OCI-LY1 (cell line): Measurements from ENCODE around the gene MEGF6.

Experiments
- H2AFZ ChIP-seq: fragments of 200-600 bp; sonication (generic), shearing (Covaris generic); 2 replicates; pipeline ENCODE4 v1.6.0; 2014; ENCODE audit warnings: antibody characterized with exemption, mild to moderate bottlenecking, low read length
- H3F3A ChIP-seq: fragments of 200-600 bp; sonication (generic), shearing (Covaris generic); 2 replicates; pipeline ENCODE4 v1.6.0; 2014; ENCODE audit warnings: mild to moderate bottlenecking, antibody characterized with exemption, low read length, moderate library complexity; ENCODE audit not compliant: insufficient read depth
- H3K27ac ChIP-seq: fragments of 200-600 bp; sonication (generic); 2 replicates; pipeline ENCODE4 v1.5.1; 2014; ENCODE audit warnings: low read length, mixed run types, mild to moderate bottlenecking, low read depth; ENCODE audit not compliant: poor library complexity, severe bottlenecking
- H3K27me3 ChIP-seq: fragments of 200-600 bp; sonication (generic); 2 replicates; pipeline ENCODE4 v1.6.0; 2014; ENCODE audit warnings: antibody characterized with exemption, mild to moderate bottlenecking, low read length, moderate library complexity; ENCODE audit not compliant: insufficient read depth
- H3K36me3 ChIP-seq: fragments of 200-600 bp; sonication (generic); 2 replicates; pipeline ENCODE4 v1.6.1; 2014; ENCODE audit warnings: mild to moderate bottlenecking, antibody characterized with exemption, low read length, moderate library complexity, mixed read lengths; ENCODE audit not compliant: insufficient read depth
- H3K4me1 ChIP-seq: fragments of 200-600 bp; sonication (generic); 2 replicates; pipeline ENCODE4 v1.5.1; 2014; ENCODE audit warnings: mild to moderate bottlenecking, low read length, moderate library complexity; ENCODE audit not compliant: insufficient read depth, severe bottlenecking
- H3K4me2 ChIP-seq: fragments of 200-600 bp; sonication (generic), shearing (Covaris generic); 2 replicates; pipeline ENCODE4 v1.6.1; 2014; ENCODE audit warnings: low read length
- H3K4me3 ChIP-seq: fragments of 200-600 bp; sonication (generic); 2 replicates; pipeline ENCODE4 v1.5.1; 2014; ENCODE audit warnings: low read length, low read depth, mild to moderate bottlenecking, mixed read lengths; ENCODE audit not compliant: poor library complexity, severe bottlenecking
- H3K79me2 ChIP-seq: fragments of 200-600 bp; shearing (Covaris generic); 2 replicates; pipeline ENCODE4 v1.6.1; 2016; ENCODE audit warnings: mixed run types, low read length, mixed read lengths; ENCODE audit not compliant: insufficient read depth
- H3K9ac ChIP-seq: fragments of 200-600 bp; sonication (generic), shearing (Covaris generic); 2 replicates; pipeline ENCODE4 v1.6.1; 2014; ENCODE audit warnings: mild to moderate bottlenecking, low read length, mixed read lengths
- H3K9me2 ChIP-seq: fragments of 200-600 bp; sonication (generic), shearing (Covaris generic); 2 replicates; pipeline ENCODE4 v1.6.1; 2014; ENCODE audit warnings: low read depth, mild to moderate bottlenecking, low read length, mixed read lengths
- H3K9me3 ChIP-seq: fragments of 200-600 bp; shearing (Covaris generic); 2 replicates; pipeline ENCODE4 v1.6.1; 2014; ENCODE audit warnings: low read length, mixed read lengths
- H4K20me1 ChIP-seq: fragments of 200-600 bp; sonication (generic), shearing (Covaris generic); 2 replicates; pipeline ENCODE4 v1.6.0; 2016; ENCODE audit warnings: mild to moderate bottlenecking, low read length; ENCODE audit not compliant: insufficient read depth
- EZH2 ChIP-seq: fragments of 200-600 bp; sonication (generic), shearing (Covaris generic); IDR thresholded peaks from 2 replicates; pipeline ENCODE4 v1.8.0; 2017; ENCODE audit warnings: borderline replicate concordance, mixed run types, mild to moderate bottlenecking, antibody characterized with exemption, low read length, moderate library complexity, mixed read lengths
- TF ChIP-seq, protein P1 (sequence below): fragments of 200-600 bp; sonication (generic), shearing (Covaris generic); IDR thresholded peaks from 2 replicates; pipeline ENCODE4 v1.5.1; 2017; ENCODE audit warnings: mild to moderate bottlenecking, antibody characterized with exemption, low read length, moderate library complexity, mixed read lengths

Gene MEGF6

DNA sequence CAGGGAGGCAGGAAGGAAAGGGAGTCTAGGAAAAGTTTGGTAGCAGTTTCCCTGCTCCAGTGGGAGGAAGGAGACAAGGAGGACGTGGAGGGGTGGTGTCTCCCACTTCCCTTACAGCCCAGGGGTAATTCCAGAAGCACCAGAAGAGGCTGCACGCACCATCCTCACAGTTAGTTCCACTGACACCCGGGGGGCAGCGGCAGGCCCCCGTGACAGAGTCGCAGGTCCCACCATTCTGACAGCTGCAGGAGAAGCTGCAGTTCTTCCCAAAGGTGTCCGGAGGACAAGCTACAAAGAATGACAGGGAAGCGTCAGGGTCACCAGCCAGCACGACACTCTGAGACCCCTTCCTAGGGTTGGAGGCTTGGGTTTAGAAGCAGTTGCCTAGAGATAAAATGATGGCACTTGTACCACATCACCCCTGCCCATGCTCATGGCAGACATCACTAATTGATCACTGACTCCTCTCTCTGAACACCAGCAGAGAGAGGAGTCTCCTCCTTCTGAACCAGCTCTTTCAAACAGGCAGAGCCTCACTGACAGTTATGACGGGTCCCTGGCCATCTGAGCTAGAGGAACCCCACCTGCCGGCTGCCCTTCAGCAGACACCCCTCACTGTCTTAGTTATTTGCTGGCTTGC is 103.6 kb downstream of the MEGF6 start:
- no peaks in the 10 kb centered on the region for H3K36me3 ChIP-seq
- H3K9me3 ChIP-seq = no peaks in the 10 kb centered on the region
- H3K9me2 ChIP-seq = no peaks in the 10 kb centered on the region
- H2AFZ ChIP-seq = no peak overlapping the region
- H3K4me2 ChIP-seq = no peak overlapping the region
- peaks cover 5% of the 10 kb centered on the region; the same call in 1 of the 2 replicates for H3K27me3 ChIP-seq
- no peaks in the 10 kb centered on the region for H3K4me1 ChIP-seq
- H3K27ac ChIP-seq = no peak overlapping the region
- H4K20me1 ChIP-seq = no peaks in the 10 kb centered on the region
- no peak overlapping the region for H3K9ac ChIP-seq
- H3K79me2 ChIP-seq = no peaks in the 10 kb centered on the region
- TF ChIP-seq, protein P1, sequence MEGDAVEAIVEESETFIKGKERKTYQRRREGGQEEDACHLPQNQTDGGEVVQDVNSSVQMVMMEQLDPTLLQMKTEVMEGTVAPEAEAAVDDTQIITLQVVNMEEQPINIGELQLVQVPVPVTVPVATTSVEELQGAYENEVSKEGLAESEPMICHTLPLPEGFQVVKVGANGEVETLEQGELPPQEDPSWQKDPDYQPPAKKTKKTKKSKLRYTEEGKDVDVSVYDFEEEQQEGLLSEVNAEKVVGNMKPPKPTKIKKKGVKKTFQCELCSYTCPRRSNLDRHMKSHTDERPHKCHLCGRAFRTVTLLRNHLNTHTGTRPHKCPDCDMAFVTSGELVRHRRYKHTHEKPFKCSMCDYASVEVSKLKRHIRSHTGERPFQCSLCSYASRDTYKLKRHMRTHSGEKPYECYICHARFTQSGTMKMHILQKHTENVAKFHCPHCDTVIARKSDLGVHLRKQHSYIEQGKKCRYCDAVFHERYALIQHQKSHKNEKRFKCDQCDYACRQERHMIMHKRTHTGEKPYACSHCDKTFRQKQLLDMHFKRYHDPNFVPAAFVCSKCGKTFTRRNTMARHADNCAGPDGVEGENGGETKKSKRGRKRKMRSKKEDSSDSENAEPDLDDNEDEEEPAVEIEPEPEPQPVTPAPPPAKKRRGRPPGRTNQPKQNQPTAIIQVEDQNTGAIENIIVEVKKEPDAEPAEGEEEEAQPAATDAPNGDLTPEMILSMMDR = no peak
- no peak for TF ChIP-seq EZH2
- no peaks in the 10 kb centered on the region for H3F3A ChIP-seq
- no peak overlapping the region for H3K4me3 ChIP-seq

- Histone ChIP-seq H3K4me2 (no peak overlapping the region), H3K79me2 (no peaks in the 10 kb centered on the region), H3F3A (no peaks in the 10 kb centered on the region), H3K9me2 (no peaks in the 10 kb centered on the region), H3K27me3 (peaks cover 5% of the 10 kb centered on the region; the same call in 1 of the 2 replicates), H3K36me3 (no peaks in the 10 kb centered on the region), H3K9me3 (no peaks in the 10 kb centered on the region), H2AFZ (no peak overlapping the region), H3K4me3 (no peak overlapping the region), H3K4me1 (no peaks in the 10 kb centered on the region), H4K20me1 (no peaks in the 10 kb centered on the region), H3K9ac (no peak overlapping the region), H3K27ac (no peak overlapping the region)
- TF ChIP-seq EZH2 = no peak
- TF ChIP-seq, protein P1 = no peak
Measured at GRCh38 chr1:3506943-3507342, 104.4 kb downstream of the MEGF6 start.

GRCh38 chr1:3506041-3506440 is 105.3 kb downstream of the MEGF6 start:
- H3K9me3 ChIP-seq = no peaks in the 10 kb centered on the region
- H3K4me2 ChIP-seq = no peak overlapping the region
- H2AFZ ChIP-seq = no peak overlapping the region
- peaks cover 5% of the 10 kb centered on the region; the same call in 1 of the 2 replicates for H3K27me3 ChIP-seq
- no peaks in the 10 kb centered on the region for H3F3A ChIP-seq
- no peaks in the 10 kb centered on the region for H3K79me2 ChIP-seq
- H3K27ac ChIP-seq = no peak overlapping the region
- no peak for TF ChIP-seq EZH2
- TF ChIP-seq, protein P1 = no peak
- H3K36me3 ChIP-seq = no peaks in the 10 kb centered on the region
- H4K20me1 ChIP-seq = no peaks in the 10 kb centered on the region
- H3K9me2 ChIP-seq = no peaks in the 10 kb centered on the region
- H3K4me1 ChIP-seq = no peaks in the 10 kb centered on the region
- no peak overlapping the region for H3K9ac ChIP-seq
- no peak overlapping the region for H3K4me3 ChIP-seq
